Nephron progenitor cell (in vitro differentiated cells): ENCODE data around the gene LRRC41.

Experiments
- DNase-seq: peaks from one replicate; pipeline ENCODE4 v3.0.0; 2021
- H3K27ac Mint-ChIP-seq: 2 replicates; pipeline ENCODE4 v1.8.0; 2021; ENCODE audit warnings: mild to moderate bottlenecking, moderate library complexity, mixed read lengths
- H3K27me3 Mint-ChIP-seq: 2 replicates; pipeline ENCODE4 v1.8.0; 2021; ENCODE audit warnings: mild to moderate bottlenecking, low read depth, mixed read lengths; ENCODE audit not compliant: poor library complexity
- H3K36me3 Mint-ChIP-seq: 2 replicates; pipeline ENCODE4 v1.8.0; 2021; ENCODE audit warnings: low read depth, mixed read lengths
- H3K4me1 Mint-ChIP-seq: 2 replicates; pipeline ENCODE4 v1.8.0; 2021; ENCODE audit warnings: mixed read lengths
- H3K4me3 Mint-ChIP-seq: 2 replicates; pipeline ENCODE4 v1.8.0; 2021; ENCODE audit warnings: mild to moderate bottlenecking, moderate library complexity, mixed read lengths
- H3K9me3 Mint-ChIP-seq: 2 replicates; pipeline ENCODE4 v1.8.0; 2021; ENCODE audit warnings: mild to moderate bottlenecking, moderate library complexity, mixed read lengths
- TF ChIP-seq, protein P1 (sequence below): fragments of 200-600 bp; sonication (generic); IDR thresholded peaks from 2 replicates; pipeline ENCODE4 v1.5.0; 2021; ENCODE audit warnings: antibody characterized with exemption

LRRC41 gene

DNA sequence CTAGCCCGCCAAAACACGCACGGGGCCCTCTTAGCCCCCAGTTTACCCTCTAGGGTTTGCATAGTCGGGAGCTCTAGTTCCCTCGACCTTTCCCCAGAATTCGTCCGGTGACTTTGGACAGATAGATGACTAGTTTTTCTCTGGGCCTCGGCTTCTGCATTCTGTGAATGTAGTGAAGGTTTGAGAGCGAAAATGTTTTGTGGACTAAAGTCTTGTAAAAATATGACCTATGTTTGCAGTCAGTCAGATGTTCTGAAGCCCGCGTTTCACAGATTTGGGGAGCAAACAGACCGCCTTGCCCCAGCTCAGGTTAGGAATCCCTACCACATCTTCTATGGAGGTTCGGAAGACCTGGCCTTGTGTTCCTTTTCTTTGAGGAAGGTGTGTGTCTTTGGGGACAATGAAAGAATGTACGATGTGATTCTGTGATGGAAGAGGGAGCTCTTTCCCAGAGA is 483 bp upstream of the LRRC41 start:
- H3K27me3 Mint-ChIP-seq, result no peaks in the 10 kb centered on the region
- TF ChIP-seq, protein P1, sequence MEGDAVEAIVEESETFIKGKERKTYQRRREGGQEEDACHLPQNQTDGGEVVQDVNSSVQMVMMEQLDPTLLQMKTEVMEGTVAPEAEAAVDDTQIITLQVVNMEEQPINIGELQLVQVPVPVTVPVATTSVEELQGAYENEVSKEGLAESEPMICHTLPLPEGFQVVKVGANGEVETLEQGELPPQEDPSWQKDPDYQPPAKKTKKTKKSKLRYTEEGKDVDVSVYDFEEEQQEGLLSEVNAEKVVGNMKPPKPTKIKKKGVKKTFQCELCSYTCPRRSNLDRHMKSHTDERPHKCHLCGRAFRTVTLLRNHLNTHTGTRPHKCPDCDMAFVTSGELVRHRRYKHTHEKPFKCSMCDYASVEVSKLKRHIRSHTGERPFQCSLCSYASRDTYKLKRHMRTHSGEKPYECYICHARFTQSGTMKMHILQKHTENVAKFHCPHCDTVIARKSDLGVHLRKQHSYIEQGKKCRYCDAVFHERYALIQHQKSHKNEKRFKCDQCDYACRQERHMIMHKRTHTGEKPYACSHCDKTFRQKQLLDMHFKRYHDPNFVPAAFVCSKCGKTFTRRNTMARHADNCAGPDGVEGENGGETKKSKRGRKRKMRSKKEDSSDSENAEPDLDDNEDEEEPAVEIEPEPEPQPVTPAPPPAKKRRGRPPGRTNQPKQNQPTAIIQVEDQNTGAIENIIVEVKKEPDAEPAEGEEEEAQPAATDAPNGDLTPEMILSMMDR, result no peak
- H3K9me3 Mint-ChIP-seq, result no peaks in the 10 kb centered on the region

DNA sequence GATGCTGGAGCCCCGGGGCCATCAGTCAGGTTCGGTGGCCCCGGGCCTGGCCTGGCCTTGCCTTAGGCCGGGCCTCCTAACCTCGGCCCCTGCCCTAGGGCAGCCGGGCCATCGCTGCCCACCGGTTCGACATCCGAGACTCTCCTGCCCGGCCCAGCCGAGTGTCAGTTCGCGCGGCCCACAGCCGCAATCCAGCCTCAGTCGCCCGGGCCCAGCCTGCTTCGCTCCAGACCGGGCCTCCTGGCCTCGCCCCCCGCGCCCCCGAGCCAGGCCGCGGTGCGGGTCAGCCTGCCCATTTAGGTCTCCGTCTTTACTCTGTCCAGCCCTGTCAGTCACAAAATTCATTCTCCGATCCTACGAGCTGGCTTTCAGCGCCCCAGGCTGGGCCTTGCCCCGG is 777 bp downstream of the LRRC41 start:
- Mint-ChIP-seq H3K4me3 (peak overlapping the region; percentile 99), H3K27ac (peak overlapping the region; percentile 100), H3K4me1 (peaks cover 62% of the 10 kb centered on the region), H3K9me3 (no peaks in the 10 kb centered on the region), H3K36me3 (peaks cover 19% of the 10 kb centered on the region), H3K27me3 (no peaks in the 10 kb centered on the region)
- TF ChIP-seq, protein P1, result no peak
- peak; percentile 54 for DNase-seq

More for the DNA sequence above, 483 bp upstream of the LRRC41 start:
- Mint-ChIP-seq H3K4me1 (peaks cover 56% of the 10 kb centered on the region), H3K4me3 (peak overlapping the region; percentile 99), H3K36me3 (peaks cover 25% of the 10 kb centered on the region), H3K27ac (peak overlapping the region; percentile 100)
- DNase-seq, result no peak

- Mint-ChIP-seq H3K27ac (peak overlapping the region; percentile 100), H3K4me1 (peaks cover 56% of the 10 kb centered on the region), H3K9me3 (no peaks in the 10 kb centered on the region), H3K36me3 (peaks cover 21% of the 10 kb centered on the region), H3K4me3 (peak overlapping the region; percentile 99), H3K27me3 (no peaks in the 10 kb centered on the region)
- TF ChIP-seq, protein P1, result no peak
- peak; percentile 70 for DNase-seq
Measured at GRCh38 chr1:46301808-46302640, 1.4 kb downstream of the LRRC41 start.

- H3K9me3 Mint-ChIP-seq, result no peaks in the 10 kb centered on the region
- DNase-seq, result peak; percentile 27
- peaks cover 27% of the 10 kb centered on the region for H3K36me3 Mint-ChIP-seq
- peak overlapping the region; percentile 99 for H3K27ac Mint-ChIP-seq
- H3K27me3 Mint-ChIP-seq, result no peaks in the 10 kb centered on the region
- TF ChIP-seq, protein P1, result no peak
- H3K4me1 Mint-ChIP-seq, result peaks cover 56% of the 10 kb centered on the region
- H3K4me3 Mint-ChIP-seq, result peak overlapping the region; percentile 99
Measured at GRCh38 chr1:46301406-46301807, 2.0 kb downstream of the LRRC41 start.

DNA sequence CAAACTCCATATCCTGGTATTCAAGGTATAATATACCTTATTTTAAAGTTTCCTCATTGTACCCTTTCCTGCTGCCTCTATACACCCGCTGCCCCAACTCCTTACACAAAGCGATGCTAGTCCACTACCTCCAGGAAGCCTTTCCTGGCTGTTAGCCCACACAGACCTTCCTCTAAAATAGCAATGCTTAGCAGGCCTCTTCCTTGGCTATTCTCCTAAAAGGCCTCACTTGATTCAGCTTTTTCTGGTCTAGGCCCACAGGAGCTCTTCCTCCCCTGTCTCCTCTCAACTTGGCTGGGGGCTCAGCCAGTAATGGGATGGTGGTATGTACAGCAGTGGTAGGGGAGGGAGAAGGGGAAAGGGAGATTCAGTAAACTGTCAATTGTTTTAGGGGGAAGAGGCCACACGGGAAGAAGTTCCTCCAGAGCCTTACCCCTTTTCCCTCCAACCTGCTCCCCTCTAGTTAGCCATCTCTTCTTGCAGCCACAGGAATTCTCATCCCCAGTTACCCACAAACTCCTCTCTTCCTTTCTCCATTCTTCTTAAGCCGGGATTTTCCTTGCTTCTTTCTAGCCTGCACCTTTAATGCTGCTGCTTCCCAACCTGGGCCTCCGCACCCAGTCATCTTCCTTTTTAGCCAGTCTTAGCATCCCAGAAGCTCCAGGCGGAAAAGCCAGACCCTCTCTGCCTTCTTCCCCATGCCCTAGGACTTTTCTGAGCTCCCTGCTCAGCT is 2.6 kb downstream of the LRRC41 start:
- Mint-ChIP-seq H3K27me3 (no peaks in the 10 kb centered on the region), H3K4me3 (peak overlapping the region; percentile 99), H3K9me3 (no peaks in the 10 kb centered on the region), H3K4me1 (peaks cover 51% of the 10 kb centered on the region), H3K36me3 (peaks cover 29% of the 10 kb centered on the region), H3K27ac (peak overlapping the region; percentile 99)
- no peak for DNase-seq
- TF ChIP-seq, protein P1, result no peak
